ENCODE results near the gene VWA8. TPM values are rescaled to one million over a fixed set of nuclear protein-coding genes. Genes with fewer than 3 reads are reported as not detected.

The VWA8 gene
- total and polyA plus RNA-seq, 4 donors: 4.7 to 26.3 (median 11.9) TPM

DNA sequence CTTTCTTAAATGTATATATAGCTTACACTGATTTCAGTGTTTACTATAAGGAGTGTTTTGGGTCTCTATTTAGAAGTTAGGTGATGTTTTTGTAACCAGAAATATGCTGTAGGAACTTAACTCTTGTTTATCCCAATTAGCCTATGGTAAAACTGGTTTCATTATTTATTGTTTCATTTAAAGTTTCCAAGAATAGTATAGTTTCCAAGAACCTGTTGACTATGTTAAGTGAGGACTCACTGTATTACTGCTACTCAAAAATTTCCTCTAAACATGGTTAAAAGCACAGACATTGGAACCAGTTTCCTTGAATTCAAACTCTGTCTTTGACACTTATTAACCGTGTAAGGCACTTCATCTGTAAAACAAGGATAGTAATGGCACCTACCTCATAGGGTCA is 316.2 kb downstream of the VWA8 start:
- Histone ChIP-seq H3K9me3 (ENCODE audit: control insufficient read depth in 4 of 4, insufficient read depth in 3 of 4, low read length in 3 of 4) (no peaks in the 10 kb centered on the region), H3K9ac (ENCODE audit: insufficient read depth in 1 of 2, low read length in 2 of 2) (no peak overlapping the region), H3K4me3 (no peak overlapping the region), H3K4me1 (ENCODE audit: control insufficient read depth in 5 of 5, insufficient read depth in 5 of 5, low read length in 5 of 5) (peaks cover 7 to 73% (median 23%) of the 10 kb centered on the region in 5 donors), H3K27ac (ENCODE audit: low read depth in 1 of 2, low read length in 1 of 2) (no peak overlapping the region), H3K36me3 (ENCODE audit: control insufficient read depth in 4 of 4, insufficient read depth in 4 of 4, low read length in 4 of 4) (no peaks in the 10 kb centered on the region), H3K27me3 (ENCODE audit: control insufficient read depth in 3 of 3, insufficient read depth in 3 of 3, low read length in 2 of 3) (no peaks in the 10 kb centered on the region)
- DNase-seq (peak in 1 of 3 donors; percentile 42), ATAC-seq (ENCODE audit: insufficient read depth, low FRiP score) (no peak)
- 37 to 68% methylated on average over 1 of the region's 1 CpG for WGBS, 2 donors
- no peak for TF ChIP-seq CTCF (IDR thresholded peaks at IDR 0.05; ENCODE audit: control extremely low read depth, extremely low read depth)

DNA sequence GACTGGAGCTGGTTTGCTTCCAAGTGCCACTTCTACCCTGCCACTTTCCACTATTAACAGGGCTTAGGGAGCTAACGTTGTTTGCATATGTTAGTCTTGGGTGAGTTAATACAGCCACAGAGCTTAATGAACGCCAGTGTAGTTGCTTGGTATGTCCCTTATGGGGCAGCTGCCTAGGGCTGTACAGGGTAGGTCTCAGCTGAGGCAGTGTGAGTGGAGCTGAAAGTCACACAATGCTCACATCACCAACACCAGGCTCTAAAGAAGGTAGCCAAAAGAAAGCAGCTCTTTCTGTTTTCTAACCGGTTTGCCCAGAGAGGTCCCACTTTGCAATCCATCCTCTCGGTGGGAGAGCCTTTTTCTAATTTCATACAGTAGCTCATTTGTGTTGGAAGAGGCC is 317.4 kb downstream of the VWA8 start:
- Histone ChIP-seq H3K4me3 (no peak overlapping the region), H3K36me3 (ENCODE audit: control insufficient read depth in 4 of 4, insufficient read depth in 4 of 4, low read length in 4 of 4) (no peaks in the 10 kb centered on the region), H3K4me1 (ENCODE audit: control insufficient read depth in 5 of 5, insufficient read depth in 5 of 5, low read length in 5 of 5) (peaks cover 7 to 81% (median 19%) of the 10 kb centered on the region in 5 donors), H3K9me3 (ENCODE audit: control insufficient read depth in 4 of 4, insufficient read depth in 3 of 4, low read length in 3 of 4) (no peaks in the 10 kb centered on the region), H3K9ac (ENCODE audit: insufficient read depth in 1 of 2, low read length in 2 of 2) (no peak overlapping the region), H3K27ac (ENCODE audit: low read depth in 1 of 2, low read length in 1 of 2) (peak overlapping the region in 1 of 2 donors; percentile 81), H3K27me3 (ENCODE audit: control insufficient read depth in 3 of 3, insufficient read depth in 3 of 3, low read length in 2 of 3) (no peaks in the 10 kb centered on the region)
- DNase-seq (peak; percentile 34 to 56 (median 48)), ATAC-seq (ENCODE audit: insufficient read depth, low FRiP score) (no peak)
- 65 to 87% methylated on average over 4 of the region's 4 CpGs for WGBS, 2 donors
- no peak for TF ChIP-seq CTCF (IDR thresholded peaks at IDR 0.05; ENCODE audit: control extremely low read depth, extremely low read depth)

- no peak for DNase-seq
- no peak for TF ChIP-seq CTCF (IDR thresholded peaks at IDR 0.05; ENCODE audit: control extremely low read depth, extremely low read depth)
- H3K27me3 ChIP-seq (ENCODE audit: control insufficient read depth in 3 of 3, insufficient read depth in 3 of 3, low read length in 2 of 3): no peaks in the 10 kb centered on the region
- 86 to 93% methylated on average over 4 of the region's 4 CpGs for WGBS, 2 donors
- H3K9ac ChIP-seq (ENCODE audit: insufficient read depth in 1 of 2, low read length in 2 of 2): no peak overlapping the region
- no peaks in the 10 kb centered on the region for H3K9me3 ChIP-seq (ENCODE audit: control insufficient read depth in 4 of 4, insufficient read depth in 3 of 4, low read length in 3 of 4)
- peaks cover 7 to 79% (median 19%) of the 10 kb centered on the region in 5 donors for H3K4me1 ChIP-seq (ENCODE audit: control insufficient read depth in 5 of 5, insufficient read depth in 5 of 5, low read length in 5 of 5)
- no peak overlapping the region for H3K4me3 ChIP-seq
- ATAC-seq (ENCODE audit: insufficient read depth, low FRiP score): no peak
- H3K27ac ChIP-seq (ENCODE audit: low read depth in 1 of 2, low read length in 1 of 2): no peak overlapping the region
- no peaks in the 10 kb centered on the region for H3K36me3 ChIP-seq (ENCODE audit: control insufficient read depth in 4 of 4, insufficient read depth in 4 of 4, low read length in 4 of 4)
Observed at GRCh38 chr13:41641961-41642360, 318.9 kb downstream of the VWA8 start.

GRCh38 chr13:41641429-41641828 is 319.5 kb downstream of the VWA8 start:
- H3K4me3 ChIP-seq: no peak overlapping the region
- no peaks in the 10 kb centered on the region for H3K9me3 ChIP-seq (ENCODE audit: control insufficient read depth in 4 of 4, insufficient read depth in 3 of 4, low read length in 3 of 4)
- no peak for TF ChIP-seq CTCF (IDR thresholded peaks at IDR 0.05; ENCODE audit: control extremely low read depth, extremely low read depth)
- no peaks in the 10 kb centered on the region for H3K27me3 ChIP-seq (ENCODE audit: control insufficient read depth in 3 of 3, insufficient read depth in 3 of 3, low read length in 2 of 3)
- WGBS, 2 donors: 78 to 81% methylated on average over 1 of the region's 1 CpG
- H3K4me1 ChIP-seq (ENCODE audit: control insufficient read depth in 5 of 5, insufficient read depth in 5 of 5, low read length in 5 of 5): peaks cover 7 to 79% (median 19%) of the 10 kb centered on the region in 5 donors
- no peaks in the 10 kb centered on the region for H3K36me3 ChIP-seq (ENCODE audit: control insufficient read depth in 4 of 4, insufficient read depth in 4 of 4, low read length in 4 of 4)
- ATAC-seq (ENCODE audit: insufficient read depth, low FRiP score) (no peak), DNase-seq (peak in 2 of 3 donors; percentile 39 to 58)
- H3K9ac ChIP-seq (ENCODE audit: insufficient read depth in 1 of 2, low read length in 2 of 2): no peak overlapping the region
- H3K27ac ChIP-seq (ENCODE audit: low read depth in 1 of 2, low read length in 1 of 2): no peak overlapping the region

All from lung (tissue), 12 donors.